ENCODE measurements around the gene U2AF2. TPM values are rescaled to one million over a fixed set of nuclear protein-coding genes. Genes with fewer than 3 reads are reported as not detected.

Gene U2AF2
- total RNA-seq, 2 donors from 2014 or later, result 254 to 333 TPM

- no peak overlapping the region for H3K4me3 Mint-ChIP-seq
- H3K9me3 Mint-ChIP-seq, result no peaks in the 10 kb centered on the region
- no peak overlapping the region for H3K27ac Mint-ChIP-seq
- no peak for ATAC-seq (replicated peaks)
- H3K27me3 Mint-ChIP-seq, result no peaks in the 10 kb centered on the region
- peaks cover 100% of the 10 kb centered on the region for H3K36me3 Mint-ChIP-seq (ENCODE audit: low read depth)
- H3K4me1 Mint-ChIP-seq, result peaks cover 7% of the 10 kb centered on the region
These were observed 13.1 kb downstream of the U2AF2 start for GRCh38 chr19:55667958-55668357.

GRCh38 chr19:55668603-55669348 lies 13.9 kb downstream of the U2AF2 start:
- no peak for ATAC-seq (replicated peaks)
- H3K4me1 Mint-ChIP-seq, result peaks cover 13% of the 10 kb centered on the region
- H3K4me3 Mint-ChIP-seq, result no peak overlapping the region
- no peak overlapping the region for H3K27ac Mint-ChIP-seq
- peaks cover 100% of the 10 kb centered on the region for H3K36me3 Mint-ChIP-seq (ENCODE audit: low read depth)
- no peaks in the 10 kb centered on the region for H3K9me3 Mint-ChIP-seq
- H3K27me3 Mint-ChIP-seq, result no peaks in the 10 kb centered on the region

- no peaks in the 10 kb centered on the region for H3K27me3 Mint-ChIP-seq
- ATAC-seq (replicated peaks), result no peak
- H3K4me1 Mint-ChIP-seq, result peaks cover 13% of the 10 kb centered on the region
- H3K4me3 Mint-ChIP-seq, result no peak overlapping the region
- no peak overlapping the region for H3K27ac Mint-ChIP-seq
- H3K9me3 Mint-ChIP-seq, result no peaks in the 10 kb centered on the region
- H3K36me3 Mint-ChIP-seq (ENCODE audit: low read depth), result peaks cover 100% of the 10 kb centered on the region
These were observed 14.8 kb downstream of the U2AF2 start for GRCh38 chr19:55669418-55670279.

GRCh38 chr19:55670280-55671053 lies 15.6 kb downstream of the U2AF2 start:
- Mint-ChIP-seq H3K9me3 (no peaks in the 10 kb centered on the region), H3K27ac (no peak overlapping the region), H3K4me3 (no peak overlapping the region), H3K27me3 (no peaks in the 10 kb centered on the region), H3K4me1 (peaks cover 13% of the 10 kb centered on the region), H3K36me3 (ENCODE audit: low read depth) (peaks cover 96% of the 10 kb centered on the region)
- ATAC-seq (replicated peaks), result no peak

- Mint-ChIP-seq H3K9me3 (no peaks in the 10 kb centered on the region), H3K4me3 (no peak overlapping the region), H3K36me3 (ENCODE audit: low read depth) (peaks cover 95% of the 10 kb centered on the region), H3K4me1 (peaks cover 13% of the 10 kb centered on the region), H3K27ac (no peak overlapping the region), H3K27me3 (no peaks in the 10 kb centered on the region)
- no peak for ATAC-seq (replicated peaks)
These were observed 16.2 kb downstream of the U2AF2 start for GRCh38 chr19:55671054-55671378.

GRCh38 chr19:55672418-55672817 lies 17.6 kb downstream of the U2AF2 start:
- H3K27ac Mint-ChIP-seq, result no peak overlapping the region
- H3K4me1 Mint-ChIP-seq, result peaks cover 25% of the 10 kb centered on the region
- H3K9me3 Mint-ChIP-seq, result no peaks in the 10 kb centered on the region
- no peak for ATAC-seq (replicated peaks)
- no peaks in the 10 kb centered on the region for H3K27me3 Mint-ChIP-seq
- H3K36me3 Mint-ChIP-seq (ENCODE audit: low read depth), result peaks cover 92% of the 10 kb centered on the region
- H3K4me3 Mint-ChIP-seq, result no peak overlapping the region

- Mint-ChIP-seq H3K9me3 (no peaks in the 10 kb centered on the region), H3K4me3 (no peak overlapping the region), H3K27me3 (no peaks in the 10 kb centered on the region), H3K4me1 (peaks cover 31% of the 10 kb centered on the region), H3K36me3 (ENCODE audit: low read depth) (peaks cover 92% of the 10 kb centered on the region), H3K27ac (no peak overlapping the region)
- ATAC-seq (replicated peaks), result no peak
These were observed 18.6 kb downstream of the U2AF2 start for GRCh38 chr19:55673465-55673864.

GRCh38 chr19:55673889-55674288 lies 19.1 kb downstream of the U2AF2 start:
- ATAC-seq (replicated peaks), result no peak
- H3K36me3 Mint-ChIP-seq (ENCODE audit: low read depth), result peaks cover 92% of the 10 kb centered on the region
- no peaks in the 10 kb centered on the region for H3K9me3 Mint-ChIP-seq
- H3K4me1 Mint-ChIP-seq, result peaks cover 31% of the 10 kb centered on the region
- no peak overlapping the region for H3K4me3 Mint-ChIP-seq
- H3K27me3 Mint-ChIP-seq, result no peaks in the 10 kb centered on the region
- no peak overlapping the region for H3K27ac Mint-ChIP-seq

- H3K4me3 Mint-ChIP-seq, result peak overlapping the region; percentile 36
- no peaks in the 10 kb centered on the region for H3K9me3 Mint-ChIP-seq
- peak overlapping the region; percentile 46 for H3K27ac Mint-ChIP-seq
- H3K36me3 Mint-ChIP-seq (ENCODE audit: low read depth), result peaks cover 92% of the 10 kb centered on the region
- no peak for ATAC-seq (replicated peaks)
- H3K4me1 Mint-ChIP-seq, result peaks cover 33% of the 10 kb centered on the region
- no peaks in the 10 kb centered on the region for H3K27me3 Mint-ChIP-seq
These were observed 19.6 kb downstream of the U2AF2 start for GRCh38 chr19:55674459-55674840.

- H3K4me3 Mint-ChIP-seq, result peak within 1 kb of the TSS; percentile 86
- H3K36me3 Mint-ChIP-seq (ENCODE audit: low read depth), result peaks cover 92% of the 10 kb centered on the region
- ATAC-seq (replicated peaks), result peak; percentile 97
- H3K27ac Mint-ChIP-seq, result peak within 1 kb of the TSS; percentile 91
- no peaks in the 10 kb centered on the region for H3K27me3 Mint-ChIP-seq
- no peaks in the 10 kb centered on the region for H3K9me3 Mint-ChIP-seq
- peaks cover 38% of the 10 kb centered on the region for H3K4me1 Mint-ChIP-seq
These were observed 20.2 kb downstream of the U2AF2 start, which contains the start of gene EPN1 for GRCh38 chr19:55674841-55675660. Gene EPN1 (plus strand): TSS chr19:55675226. CDS start chr19:55678628, 3,402 bp downstream.

- H3K27me3 Mint-ChIP-seq, result no peaks in the 10 kb centered on the region
- peaks cover 92% of the 10 kb centered on the region for H3K36me3 Mint-ChIP-seq (ENCODE audit: low read depth)
- no peaks in the 10 kb centered on the region for H3K9me3 Mint-ChIP-seq
- H3K27ac Mint-ChIP-seq, result peak overlapping the region; percentile 91
- peaks cover 38% of the 10 kb centered on the region for H3K4me1 Mint-ChIP-seq
- ATAC-seq (replicated peaks), result no peak
- peak overlapping the region; percentile 86 for H3K4me3 Mint-ChIP-seq
These were observed 21.0 kb downstream of the U2AF2 start for GRCh38 chr19:55675661-55676354.

GRCh38 chr19:55676383-55676782 lies 21.5 kb downstream of the U2AF2 start:
- H3K36me3 Mint-ChIP-seq (ENCODE audit: low read depth), result peaks cover 89% of the 10 kb centered on the region
- H3K4me1 Mint-ChIP-seq, result peaks cover 33% of the 10 kb centered on the region
- H3K27me3 Mint-ChIP-seq, result no peaks in the 10 kb centered on the region
- H3K27ac Mint-ChIP-seq, result peak overlapping the region; percentile 91
- no peaks in the 10 kb centered on the region for H3K9me3 Mint-ChIP-seq
- peak overlapping the region; percentile 86 for H3K4me3 Mint-ChIP-seq
- no peak for ATAC-seq (replicated peaks)

GRCh38 chr19:55676889-55677505 lies 22.2 kb downstream of the U2AF2 start:
- Mint-ChIP-seq H3K4me3 (peak overlapping the region; percentile 86), H3K27me3 (no peaks in the 10 kb centered on the region), H3K27ac (peak overlapping the region; percentile 91), H3K9me3 (no peaks in the 10 kb centered on the region), H3K36me3 (ENCODE audit: low read depth) (peaks cover 85% of the 10 kb centered on the region), H3K4me1 (peaks cover 31% of the 10 kb centered on the region)
- ATAC-seq (replicated peaks), result no peak
